Measurements from ENCODE around the gene AGAP2.
"Not testable (repeated sequence)": the region's sequence is repeated elsewhere in the genome, so short reads cannot be mapped to it uniquely, and the experiment has no call there.

The AGAP2 gene

DNA sequence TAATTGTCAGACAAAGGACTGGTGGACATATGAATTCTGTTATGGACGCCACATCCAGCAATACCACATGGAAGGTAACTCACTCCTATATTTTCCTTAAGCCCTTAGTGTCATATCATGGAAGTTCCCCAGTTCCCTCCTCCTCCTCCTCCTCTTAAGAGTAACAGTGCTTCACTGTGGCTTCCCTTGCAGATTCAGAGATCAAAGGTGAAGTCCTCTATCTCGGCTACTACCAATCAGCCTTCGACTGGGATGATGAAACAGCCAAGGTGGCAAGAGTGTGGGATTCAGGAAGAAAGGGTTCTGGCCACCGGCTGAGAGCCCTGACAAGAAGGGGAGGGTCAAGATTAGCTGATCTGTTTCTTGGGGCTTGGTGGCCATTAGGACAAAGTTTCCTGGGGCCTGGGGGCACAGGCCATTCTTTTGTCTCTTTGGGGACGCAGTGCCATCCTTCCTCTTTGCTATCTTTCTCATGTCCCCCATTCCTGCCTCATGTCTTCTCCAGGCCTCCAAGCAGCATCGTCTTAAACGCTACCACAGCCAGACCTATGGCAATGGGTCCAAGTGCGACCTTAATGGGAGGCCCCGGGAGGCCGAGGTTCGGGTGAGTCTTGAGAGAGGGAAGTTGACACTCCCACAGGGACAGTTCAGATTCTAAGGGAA lies 42.6 kb downstream of the AGAP2 start:
- Histone ChIP-seq H3K9me3 (ENCODE audit: low read length) (no peaks in the 10 kb centered on the region), H3K36me3 (ENCODE audit: insufficient read depth, low read length) (peaks cover 29% of the 10 kb centered on the region), H3K4me3 (ENCODE audit: low read depth in 1 of 2, low read length in 2 of 2) (no peak overlapping the region), H3K27ac (ENCODE audit: low read depth, low read length) (no peak overlapping the region), H3K9ac (ENCODE audit: low read length) (no peak overlapping the region), H3K27me3 (ENCODE audit: control insufficient read depth in 1 of 2, insufficient read depth in 2 of 2, low read length in 2 of 2) (no peaks in the 10 kb centered on the region), H3K4me1 (ENCODE audit: insufficient read depth, low read length) (peaks cover 11% of the 10 kb centered on the region)

DNA sequence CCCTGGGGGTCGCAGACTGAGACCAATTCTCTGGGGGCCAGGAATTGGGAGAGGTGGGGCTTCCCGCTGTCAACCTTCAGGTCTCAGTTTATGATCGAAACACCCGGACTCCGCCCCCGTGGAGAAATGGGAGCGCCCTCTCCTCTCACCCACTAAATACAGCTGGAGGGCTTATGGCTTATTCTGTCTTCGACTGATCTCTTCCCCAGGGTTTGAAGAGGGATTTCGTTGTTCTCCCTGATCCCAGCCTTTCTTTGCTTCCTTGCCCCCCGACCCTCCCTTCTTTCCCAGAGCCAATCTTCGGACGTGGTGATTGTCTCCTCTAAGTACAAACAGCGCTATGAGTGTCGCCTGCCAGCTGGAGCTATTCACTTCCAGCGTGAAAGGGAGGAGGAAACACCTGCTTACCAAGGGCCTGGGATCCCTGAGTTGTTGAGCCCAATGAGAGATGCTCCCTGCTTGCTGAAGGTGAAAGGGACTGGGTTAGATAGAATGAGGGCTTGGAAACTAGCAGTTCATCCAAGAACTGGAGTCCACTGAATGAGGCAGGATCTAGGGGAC lies 44.0 kb downstream of the AGAP2 start:
- H3K4me1 ChIP-seq (ENCODE audit: insufficient read depth, low read length), result peaks cover 11% of the 10 kb centered on the region
- H3K9ac ChIP-seq (ENCODE audit: low read length), result peak overlapping the region; percentile 90
- H3K27me3 ChIP-seq (ENCODE audit: control insufficient read depth in 1 of 2, insufficient read depth in 2 of 2, low read length in 2 of 2), result no peaks in the 10 kb centered on the region
- peaks cover 29% of the 10 kb centered on the region for H3K36me3 ChIP-seq (ENCODE audit: insufficient read depth, low read length)
- peak overlapping the region; percentile 92 to 97 for H3K4me3 ChIP-seq (ENCODE audit: low read depth in 1 of 2, low read length in 2 of 2)
- peak overlapping the region; percentile 62 for H3K27ac ChIP-seq (ENCODE audit: low read depth, low read length)
- no peaks in the 10 kb centered on the region for H3K9me3 ChIP-seq (ENCODE audit: low read length)

DNA sequence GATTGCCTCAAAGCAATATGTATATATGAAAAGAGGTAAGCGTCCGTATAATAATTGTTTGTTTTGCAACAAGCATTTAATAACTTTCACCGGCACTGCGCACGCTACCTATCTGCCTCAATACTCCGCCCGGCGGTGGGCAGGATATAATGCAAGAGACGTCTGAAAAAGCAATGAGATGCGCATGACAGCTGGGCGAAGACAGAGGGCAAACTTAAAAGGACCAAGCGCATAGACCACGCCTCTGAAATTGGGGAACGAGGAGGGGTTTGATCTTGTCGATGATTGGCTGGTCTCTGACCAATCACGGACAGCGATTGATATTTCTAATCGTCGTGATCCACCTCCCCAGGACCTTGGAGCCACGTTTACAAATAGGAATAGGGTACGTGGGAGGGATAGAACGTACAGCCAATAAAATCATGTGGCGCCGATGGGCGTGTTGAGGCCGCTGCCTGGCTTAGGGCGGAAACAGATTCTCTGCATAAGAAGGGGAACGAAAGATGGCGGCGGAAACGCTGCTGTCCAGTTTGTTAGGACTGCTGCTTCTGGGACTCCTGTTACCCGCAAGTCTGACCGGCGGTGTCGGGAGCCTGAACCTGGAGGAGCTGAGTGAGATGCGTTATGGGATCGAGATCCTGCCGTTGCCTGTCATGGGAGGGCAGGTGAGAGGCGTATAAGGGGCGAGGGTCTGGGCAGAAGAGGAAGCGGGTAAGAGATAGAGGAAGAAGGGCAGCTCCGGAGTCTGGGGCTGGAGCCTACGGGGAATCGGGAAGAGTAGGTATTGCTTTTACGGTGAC lies 44.7 kb downstream of the AGAP2 start, which contains the start of gene OS9:
TSS of gene OS9 (plus strand) at position 474 of the 800 bp plus-strand sequence. CDS start at position 504, 30 bp downstream.
- peaks cover 11% of the 10 kb centered on the region for H3K4me1 ChIP-seq (ENCODE audit: insufficient read depth, low read length)
- peak within 1 kb of the TSS; percentile 90 for H3K9ac ChIP-seq (ENCODE audit: low read length)
- peaks cover 29% of the 10 kb centered on the region for H3K36me3 ChIP-seq (ENCODE audit: insufficient read depth, low read length)
- peak within 1 kb of the TSS; percentile 92 to 97 for H3K4me3 ChIP-seq (ENCODE audit: low read depth in 1 of 2, low read length in 2 of 2)
- H3K9me3 ChIP-seq (ENCODE audit: low read length), result no peaks in the 10 kb centered on the region
- H3K27ac ChIP-seq (ENCODE audit: low read depth, low read length), result peak within 1 kb of the TSS; percentile 62
- H3K27me3 ChIP-seq (ENCODE audit: control insufficient read depth in 1 of 2, insufficient read depth in 2 of 2, low read length in 2 of 2), result no peaks in the 10 kb centered on the region

DNA sequence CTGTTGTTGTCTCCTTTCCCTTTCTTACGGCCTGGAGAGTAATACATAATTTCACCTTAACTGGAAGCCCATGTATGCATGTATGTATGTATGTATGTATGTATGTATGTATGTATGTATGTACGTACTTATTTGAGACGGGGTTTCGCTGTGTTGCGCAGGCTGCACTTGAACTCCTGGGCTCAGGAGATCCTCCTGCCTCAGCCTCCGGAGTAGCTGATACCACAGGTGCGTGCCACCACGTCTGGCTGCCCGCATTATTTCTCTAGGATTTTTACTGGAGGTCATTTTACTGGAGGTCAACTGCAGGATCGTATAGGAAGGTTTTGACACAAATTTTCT lies 45.3 kb downstream of the AGAP2 start:
- peaks cover 11% of the 10 kb centered on the region for H3K4me1 ChIP-seq (ENCODE audit: insufficient read depth, low read length)
- no peak overlapping the region for H3K27ac ChIP-seq (ENCODE audit: low read depth, low read length)
- no peak overlapping the region for H3K9ac ChIP-seq (ENCODE audit: low read length)
- no peaks in the 10 kb centered on the region for H3K9me3 ChIP-seq (ENCODE audit: low read length)
- peaks cover 25% of the 10 kb centered on the region for H3K36me3 ChIP-seq (ENCODE audit: insufficient read depth, low read length)
- H3K27me3 ChIP-seq (ENCODE audit: control insufficient read depth in 1 of 2, insufficient read depth in 2 of 2, low read length in 2 of 2), result no peaks in the 10 kb centered on the region
- H3K4me3 ChIP-seq (ENCODE audit: low read depth in 1 of 2, low read length in 2 of 2), result peak overlapping the region in 1 of 2 donors; percentile 57

GRCh38 chr12:57692500-57692899 lies 46.0 kb downstream of the AGAP2 start:
- Histone ChIP-seq H3K9me3 (ENCODE audit: low read length) (no peaks in the 10 kb centered on the region), H3K27me3 (ENCODE audit: control insufficient read depth in 1 of 2, insufficient read depth in 2 of 2, low read length in 2 of 2) (no peaks in the 10 kb centered on the region), H3K9ac (ENCODE audit: low read length) (no peak overlapping the region), H3K27ac (ENCODE audit: low read depth, low read length) (no peak overlapping the region), H3K4me3 (ENCODE audit: low read depth in 1 of 2, low read length in 2 of 2) (no peak overlapping the region), H3K4me1 (ENCODE audit: insufficient read depth, low read length) (peaks cover 11% of the 10 kb centered on the region), H3K36me3 (ENCODE audit: insufficient read depth, low read length) (peaks cover 17% of the 10 kb centered on the region)

GRCh38 chr12:57688931-57689330 lies 49.6 kb downstream of the AGAP2 start:
- H3K4me3 ChIP-seq (ENCODE audit: low read depth in 1 of 2, low read length in 2 of 2), result no peak overlapping the region
- no peak overlapping the region for H3K27ac ChIP-seq (ENCODE audit: low read depth, low read length)
- no peak overlapping the region for H3K9ac ChIP-seq (ENCODE audit: low read length)
- no peaks in the 10 kb centered on the region for H3K9me3 ChIP-seq (ENCODE audit: low read length)
- H3K27me3 ChIP-seq (ENCODE audit: control insufficient read depth in 1 of 2, insufficient read depth in 2 of 2, low read length in 2 of 2), result no peaks in the 10 kb centered on the region
- peaks cover 3% of the 10 kb centered on the region for H3K4me1 ChIP-seq (ENCODE audit: insufficient read depth, low read length)
- H3K36me3 ChIP-seq (ENCODE audit: insufficient read depth, low read length), result no peaks in the 10 kb centered on the region

DNA sequence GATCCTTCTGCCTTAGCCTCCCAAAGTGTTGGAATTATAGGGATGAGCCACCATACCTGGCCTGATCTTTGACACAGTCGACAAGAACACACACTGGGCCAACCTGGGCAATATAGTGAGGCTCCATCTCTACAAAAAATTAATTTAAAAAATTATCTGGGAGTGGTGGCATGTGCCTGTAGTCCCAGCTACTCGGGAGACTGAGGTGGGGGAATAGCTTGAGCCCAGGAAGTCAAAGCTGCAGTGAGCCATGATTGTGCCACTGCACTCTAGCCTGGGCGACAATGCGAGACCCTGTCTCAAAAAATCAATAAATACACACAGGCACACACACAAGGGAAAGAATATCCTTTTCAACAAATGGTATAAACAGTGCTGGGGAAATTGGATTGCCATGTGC lies 50.7 kb downstream of the AGAP2 start:
- no peak overlapping the region for H3K4me3 ChIP-seq (ENCODE audit: low read depth in 1 of 2, low read length in 2 of 2)
- no peak overlapping the region for H3K27ac ChIP-seq (ENCODE audit: low read depth, low read length)
- H3K27me3 ChIP-seq (ENCODE audit: control insufficient read depth in 1 of 2, insufficient read depth in 2 of 2, low read length in 2 of 2), result no peaks in the 10 kb centered on the region
- no peaks in the 10 kb centered on the region for H3K36me3 ChIP-seq (ENCODE audit: insufficient read depth, low read length)
- no peaks in the 10 kb centered on the region for H3K4me1 ChIP-seq (ENCODE audit: insufficient read depth, low read length)
- no peaks in the 10 kb centered on the region for H3K9me3 ChIP-seq (ENCODE audit: low read length)
- H3K9ac ChIP-seq (ENCODE audit: low read length), result no peak overlapping the region

DNA sequence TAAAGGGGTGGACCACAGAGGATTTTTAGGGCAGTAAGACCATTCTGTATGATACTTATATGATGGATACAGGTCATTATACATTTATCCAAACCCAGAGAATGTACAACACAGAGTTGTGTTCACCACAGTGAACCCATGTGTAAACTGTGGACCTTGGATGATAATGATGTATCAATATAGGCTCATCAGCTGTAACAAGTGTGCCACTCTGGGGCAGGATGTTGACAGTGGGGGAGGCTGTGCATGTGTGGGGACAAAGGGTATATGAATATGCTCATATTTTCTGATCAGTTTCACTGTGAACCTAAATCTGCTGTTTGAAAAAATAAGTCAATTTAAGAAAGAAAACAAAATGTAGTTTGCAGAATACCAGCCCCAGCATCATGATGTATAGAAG lies 58.8 kb downstream of the AGAP2 start:
- no peak overlapping the region for H3K27ac ChIP-seq (ENCODE audit: low read depth, low read length)
- H3K4me1 ChIP-seq (ENCODE audit: insufficient read depth, low read length), result no peaks in the 10 kb centered on the region
- H3K9ac ChIP-seq (ENCODE audit: low read length), result no peak overlapping the region
- H3K4me3 ChIP-seq (ENCODE audit: low read depth in 1 of 2, low read length in 2 of 2), result no peak overlapping the region
- H3K27me3 ChIP-seq (ENCODE audit: control insufficient read depth in 1 of 2, insufficient read depth in 2 of 2, low read length in 2 of 2), result no peaks in the 10 kb centered on the region
- no peaks in the 10 kb centered on the region for H3K36me3 ChIP-seq (ENCODE audit: insufficient read depth, low read length)
- no peaks in the 10 kb centered on the region for H3K9me3 ChIP-seq (ENCODE audit: low read length)

- not testable (repeated sequence) for H3K27me3 ChIP-seq (ENCODE audit: control insufficient read depth in 1 of 2, insufficient read depth in 2 of 2, low read length in 2 of 2); H3K9me3 ChIP-seq (ENCODE audit: low read length); H3K36me3 ChIP-seq (ENCODE audit: insufficient read depth, low read length); H3K4me3 ChIP-seq (ENCODE audit: low read depth in 1 of 2, low read length in 2 of 2); H3K9ac ChIP-seq (ENCODE audit: low read length); H3K4me1 ChIP-seq (ENCODE audit: insufficient read depth, low read length); H3K27ac ChIP-seq (ENCODE audit: low read depth, low read length)
These were observed 60.6 kb downstream of the AGAP2 start for GRCh38 chr12:57677947-57678346.

DNA sequence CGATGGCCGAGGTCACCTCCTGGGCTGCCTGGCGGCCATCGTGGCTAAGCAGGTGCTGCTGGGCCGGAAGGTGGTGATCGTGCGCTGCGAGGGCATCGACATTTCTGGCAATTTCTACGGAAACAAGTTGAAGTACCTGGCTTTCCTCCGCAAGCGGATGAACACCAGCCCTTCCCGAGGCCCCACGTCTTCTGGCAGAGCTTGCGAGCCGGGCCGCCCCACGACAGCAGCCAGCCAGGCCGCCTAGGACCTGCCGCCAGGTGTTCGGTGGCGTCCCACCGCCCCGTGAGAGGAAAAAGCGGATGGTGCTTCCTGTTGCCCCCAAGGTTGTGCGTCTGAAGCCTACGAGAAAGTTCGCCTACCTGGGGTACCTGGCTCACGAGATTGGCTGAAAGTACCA lies 63.9 kb downstream of the AGAP2 start:
- H3K4me1 ChIP-seq (ENCODE audit: insufficient read depth, low read length), result no peaks in the 10 kb centered on the region
- no peaks in the 10 kb centered on the region for H3K27me3 ChIP-seq (ENCODE audit: control insufficient read depth in 1 of 2, insufficient read depth in 2 of 2, low read length in 2 of 2)
- H3K9ac ChIP-seq (ENCODE audit: low read length), result no peak overlapping the region
- H3K9me3 ChIP-seq (ENCODE audit: low read length), result no peaks in the 10 kb centered on the region
- no peak overlapping the region for H3K27ac ChIP-seq (ENCODE audit: low read depth, low read length)
- H3K4me3 ChIP-seq (ENCODE audit: low read depth in 1 of 2, low read length in 2 of 2), result no peak overlapping the region
- no peaks in the 10 kb centered on the region for H3K36me3 ChIP-seq (ENCODE audit: insufficient read depth, low read length)

Data from muscle layer of colon (tissue), 2 donors.